NOMO-1 treated with DMSO at 0.1 percent for 48 hours (cell line): ENCODE measurements around the gene UBAP1.
"Not testable (repeated sequence)": the region's sequence is repeated elsewhere in the genome, so short reads cannot be mapped to it uniquely, and the experiment has no call there.

ENCODE experiments used
- DNase-seq: peaks from one replicate; lab custom pipeline; 2025; ENCODE audit not compliant: unreplicated experiment; lab: John Stamatoyannopoulos, UW

The UBAP1 gene

GRCh38 chr9:34179213-34180136 is 632 bp downstream of the UBAP1 start:
- peak; percentile 87 for DNase-seq

GRCh38 chr9:34185778-34186551 is 7.1 kb downstream of the UBAP1 start:
- DNase-seq, result peak; percentile 99

GRCh38 chr9:34187891-34188240 is 9.0 kb downstream of the UBAP1 start:
- no peak for DNase-seq

- DNase-seq, result no peak
These were observed 12.4 kb downstream of the UBAP1 start for GRCh38 chr9:34190996-34191892.

- DNase-seq, result no peak
These were observed 16.3 kb downstream of the UBAP1 start for GRCh38 chr9:34195143-34195542.

GRCh38 chr9:34197286-34197685 is 18.4 kb downstream of the UBAP1 start:
- DNase-seq, result not testable (repeated sequence)

- DNase-seq, result peak; percentile 27
These were observed 19.2 kb downstream of the UBAP1 start for GRCh38 chr9:34197756-34198711.

GRCh38 chr9:34200092-34200491 is 21.2 kb downstream of the UBAP1 start:
- DNase-seq, result no peak

GRCh38 chr9:34203275-34203991 is 24.6 kb downstream of the UBAP1 start:
- no peak for DNase-seq

- DNase-seq, result no peak
These were observed 25.3 kb downstream of the UBAP1 start for GRCh38 chr9:34203992-34204635.

- DNase-seq, result no peak
These were observed 26.3 kb downstream of the UBAP1 start for GRCh38 chr9:34205102-34205501.

GRCh38 chr9:34206561-34206960 is 27.7 kb downstream of the UBAP1 start:
- DNase-seq, result no peak

GRCh38 chr9:34211395-34211794 is 32.6 kb downstream of the UBAP1 start:
- DNase-seq, result peak; percentile 22

- not testable (repeated sequence) for DNase-seq
These were observed 35.6 kb downstream of the UBAP1 start for GRCh38 chr9:34214354-34215000.

GRCh38 chr9:34216325-34216724 is 37.5 kb downstream of the UBAP1 start:
- no peak for DNase-seq

GRCh38 chr9:34217015-34217414 is 38.2 kb downstream of the UBAP1 start:
- DNase-seq, result not testable (repeated sequence)

GRCh38 chr9:34218446-34218845 is 39.6 kb downstream of the UBAP1 start:
- DNase-seq, result no peak

- no peak for DNase-seq
These were observed 40.6 kb downstream of the UBAP1 start for GRCh38 chr9:34219421-34219820.
